ENCODE data around the gene TTC19. TPM values are rescaled to one million over a fixed set of nuclear protein-coding genes. Genes with fewer than 3 reads are reported as not detected.

TTC19 gene
- total and polyA plus RNA-seq, 2 experiments from 2014 or later = 30.3 to 93.5 TPM

DNA sequence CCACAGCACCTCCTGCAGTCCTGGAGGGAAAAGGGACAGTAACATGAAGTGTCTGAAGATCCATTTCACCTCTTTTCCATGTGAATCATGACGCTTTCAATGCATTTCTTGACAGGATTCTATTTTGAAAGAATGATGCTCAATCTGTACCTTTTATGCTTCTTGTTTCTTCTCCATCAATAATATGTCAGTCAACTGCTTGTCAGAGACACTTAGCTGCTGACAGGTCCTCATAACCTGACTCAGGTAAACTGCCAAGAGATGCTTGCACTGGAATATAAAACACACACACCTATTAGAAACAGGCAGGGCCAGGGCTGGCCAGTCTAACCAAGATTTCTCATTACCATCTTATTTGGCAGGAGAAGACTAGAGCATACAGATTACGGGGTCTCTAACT is 21.7 kb upstream of the TTC19 start:
- Histone ChIP-seq H3K27me3 (ENCODE audit: insufficient read depth) (no peaks in the 10 kb centered on the region), H3K4me3 (no peak overlapping the region), H2AFZ (no peak overlapping the region), H3K4me1 (ENCODE audit: insufficient read depth) (peaks cover 7% of the 10 kb centered on the region; the same call in 1 of the 2 replicates), H3K4me2 (no peak overlapping the region), H3K27ac (ENCODE audit: low read depth) (no peak overlapping the region), H3K9me2 (ENCODE audit: insufficient read depth) (no peaks in the 10 kb centered on the region), H4K20me1 (replicated peaks; ENCODE audit: insufficient read depth) (0 out of 2 replicates have a peak, but pooled peaks cover 3% of the 10 kb centered on the region), H3K79me2 (replicated peaks; ENCODE audit: insufficient read depth) (no peaks in the 10 kb centered on the region), H3K36me3 (ENCODE audit: insufficient read depth) (no peaks in the 10 kb centered on the region; the same call in 1 of the 2 replicates), H3F3A (replicated peaks; ENCODE audit: low read depth) (0 out of 2 replicates have a peak, but pooled peaks cover 3% of the 10 kb centered on the region)
- no peaks in the 10 kb centered on the region for H3K27me3 Mint-ChIP-seq (ENCODE audit: insufficient read depth, low read depth, poor library complexity)
- H3K36me3 Mint-ChIP-seq (ENCODE audit: low read depth) = peaks cover 69% of the 10 kb centered on the region
- H3K27ac Mint-ChIP-seq = peak overlapping the region; percentile 24
- DNase-seq (ENCODE audit: low spot score) = no peak
- ATAC-seq = no peak
- H3K4me1 Mint-ChIP-seq = peaks cover 10% of the 10 kb centered on the region
- TF ChIP-seq NANOG (IDR thresholded peaks at IDR 0.05; ENCODE audit: borderline replicate concordance) = no peak
- H3K9me3 Mint-ChIP-seq = peaks cover 8% of the 10 kb centered on the region
- H3K4me3 Mint-ChIP-seq = no peak overlapping the region

DNA sequence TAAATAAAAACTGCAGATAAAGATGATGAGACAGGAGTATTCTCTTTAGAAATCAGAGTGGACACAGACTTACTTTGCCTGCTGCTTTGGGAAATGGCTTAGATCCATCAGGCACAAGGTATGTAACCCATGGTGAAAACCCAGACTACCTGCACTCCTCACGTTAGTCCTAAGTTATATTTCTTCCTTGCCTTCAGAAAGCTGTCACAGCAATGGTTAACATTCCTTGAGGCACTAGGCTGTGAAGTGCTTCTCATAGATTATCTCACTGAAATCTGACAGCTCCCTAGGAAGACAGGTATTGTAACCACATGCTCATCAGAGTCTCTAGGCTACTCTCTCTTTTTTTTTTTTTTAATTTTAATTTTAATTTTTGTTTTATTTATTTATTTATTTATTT is 21.0 kb upstream of the TTC19 start:
- no peaks in the 10 kb centered on the region for H3K27me3 Mint-ChIP-seq (ENCODE audit: insufficient read depth, low read depth, poor library complexity)
- peaks cover 7% of the 10 kb centered on the region; the same call in 1 of the 2 replicates for H3K4me1 ChIP-seq (ENCODE audit: insufficient read depth)
- no peaks in the 10 kb centered on the region for H3K9me2 ChIP-seq (ENCODE audit: insufficient read depth)
- peaks cover 74% of the 10 kb centered on the region for H3K36me3 Mint-ChIP-seq (ENCODE audit: low read depth)
- no peaks in the 10 kb centered on the region for H3K27me3 ChIP-seq (ENCODE audit: insufficient read depth)
- peaks cover 8% of the 10 kb centered on the region for H3K9me3 Mint-ChIP-seq
- H3K27ac ChIP-seq (ENCODE audit: low read depth) = no peak overlapping the region
- 0 out of 2 replicates have a peak, but pooled peaks cover 3% of the 10 kb centered on the region for H3F3A ChIP-seq (replicated peaks; ENCODE audit: low read depth)
- DNase-seq (ENCODE audit: low spot score) (no peak), ATAC-seq (no peak)
- H4K20me1 ChIP-seq (replicated peaks; ENCODE audit: insufficient read depth) = 0 out of 2 replicates have a peak, but pooled peaks cover 3% of the 10 kb centered on the region
- no peak overlapping the region for H3K4me2 ChIP-seq
- peaks cover 10% of the 10 kb centered on the region for H3K4me1 Mint-ChIP-seq
- no peak overlapping the region for H3K27ac Mint-ChIP-seq
- no peak overlapping the region for H3K4me3 ChIP-seq
- no peak overlapping the region for H2AFZ ChIP-seq
- H3K36me3 ChIP-seq (ENCODE audit: insufficient read depth) = no peaks in the 10 kb centered on the region; the same call in 1 of the 2 replicates
- no peaks in the 10 kb centered on the region for H3K79me2 ChIP-seq (replicated peaks; ENCODE audit: insufficient read depth)
- H3K4me3 Mint-ChIP-seq = no peak overlapping the region
- TF ChIP-seq, protein P1, sequence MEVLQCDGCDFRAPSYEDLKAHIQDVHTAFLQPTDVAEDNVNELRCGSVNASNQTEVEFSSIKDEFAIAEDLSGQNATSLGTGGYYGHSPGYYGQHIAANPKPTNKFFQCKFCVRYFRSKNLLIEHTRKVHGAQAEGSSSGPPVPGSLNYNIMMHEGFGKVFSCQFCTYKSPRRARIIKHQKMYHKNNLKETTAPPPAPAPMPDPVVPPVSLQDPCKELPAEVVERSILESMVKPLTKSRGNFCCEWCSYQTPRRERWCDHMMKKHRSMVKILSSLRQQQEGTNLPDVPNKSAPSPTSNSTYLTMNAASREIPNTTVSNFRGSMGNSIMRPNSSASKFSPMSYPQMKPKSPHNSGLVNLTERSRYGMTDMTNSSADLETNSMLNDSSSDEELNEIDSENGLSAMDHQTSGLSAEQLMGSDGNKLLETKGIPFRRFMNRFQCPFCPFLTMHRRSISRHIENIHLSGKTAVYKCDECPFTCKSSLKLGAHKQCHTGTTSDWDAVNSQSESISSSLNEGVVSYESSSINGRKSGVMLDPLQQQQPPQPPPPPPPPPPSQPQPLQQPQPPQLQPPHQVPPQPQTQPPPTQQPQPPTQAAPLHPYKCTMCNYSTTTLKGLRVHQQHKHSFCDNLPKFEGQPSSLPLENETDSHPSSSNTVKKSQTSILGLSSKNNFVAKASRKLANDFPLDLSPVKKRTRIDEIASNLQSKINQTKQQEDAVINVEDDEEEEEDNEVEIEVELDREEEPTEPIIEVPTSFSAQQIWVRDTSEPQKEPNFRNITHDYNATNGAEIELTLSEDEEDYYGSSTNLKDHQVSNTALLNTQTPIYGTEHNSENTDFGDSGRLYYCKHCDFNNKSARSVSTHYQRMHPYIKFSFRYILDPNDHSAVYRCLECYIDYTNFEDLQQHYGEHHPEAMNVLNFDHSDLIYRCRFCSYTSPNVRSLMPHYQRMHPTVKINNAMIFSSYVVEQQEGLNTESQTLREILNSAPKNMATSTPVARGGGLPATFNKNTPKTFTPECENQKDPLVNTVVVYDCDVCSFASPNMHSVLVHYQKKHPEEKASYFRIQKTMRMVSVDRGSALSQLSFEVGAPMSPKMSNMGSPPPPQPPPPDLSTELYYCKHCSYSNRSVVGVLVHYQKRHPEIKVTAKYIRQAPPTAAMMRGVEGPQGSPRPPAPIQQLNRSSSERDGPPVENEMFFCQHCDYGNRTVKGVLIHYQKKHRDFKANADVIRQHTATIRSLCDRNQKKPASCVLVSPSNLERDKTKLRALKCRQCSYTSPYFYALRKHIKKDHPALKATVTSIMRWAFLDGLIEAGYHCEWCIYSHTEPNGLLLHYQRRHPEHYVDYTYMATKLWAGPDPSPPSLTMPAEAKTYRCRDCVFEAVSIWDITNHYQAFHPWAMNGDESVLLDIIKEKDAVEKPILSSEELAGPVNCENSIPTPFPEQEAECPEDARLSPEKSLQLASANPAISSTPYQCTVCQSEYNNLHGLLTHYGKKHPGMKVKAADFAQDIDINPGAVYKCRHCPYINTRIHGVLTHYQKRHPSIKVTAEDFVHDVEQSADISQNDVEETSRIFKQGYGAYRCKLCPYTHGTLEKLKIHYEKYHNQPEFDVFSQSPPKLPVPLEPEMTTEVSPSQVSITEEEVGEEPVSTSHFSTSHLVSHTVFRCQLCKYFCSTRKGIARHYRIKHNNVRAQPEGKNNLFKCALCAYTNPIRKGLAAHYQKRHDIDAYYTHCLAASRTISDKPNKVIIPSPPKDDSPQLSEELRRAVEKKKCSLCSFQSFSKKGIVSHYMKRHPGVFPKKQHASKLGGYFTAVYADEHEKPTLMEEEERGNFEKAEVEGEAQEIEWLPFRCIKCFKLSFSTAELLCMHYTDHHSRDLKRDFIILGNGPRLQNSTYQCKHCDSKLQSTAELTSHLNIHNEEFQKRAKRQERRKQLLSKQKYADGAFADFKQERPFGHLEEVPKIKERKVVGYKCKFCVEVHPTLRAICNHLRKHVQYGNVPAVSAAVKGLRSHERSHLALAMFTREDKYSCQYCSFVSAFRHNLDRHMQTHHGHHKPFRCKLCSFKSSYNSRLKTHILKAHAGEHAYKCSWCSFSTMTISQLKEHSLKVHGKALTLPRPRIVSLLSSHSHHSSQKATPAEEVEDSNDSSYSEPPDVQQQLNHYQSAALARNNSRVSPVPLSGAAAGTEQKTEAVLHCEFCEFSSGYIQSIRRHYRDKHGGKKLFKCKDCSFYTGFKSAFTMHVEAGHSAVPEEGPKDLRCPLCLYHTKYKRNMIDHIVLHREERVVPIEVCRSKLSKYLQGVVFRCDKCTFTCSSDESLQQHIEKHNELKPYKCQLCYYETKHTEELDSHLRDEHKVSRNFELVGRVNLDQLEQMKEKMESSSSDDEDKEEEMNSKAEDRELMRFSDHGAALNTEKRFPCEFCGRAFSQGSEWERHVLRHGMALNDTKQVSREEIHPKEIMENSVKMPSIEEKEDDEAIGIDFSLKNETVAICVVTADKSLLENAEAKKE (CRISPR knock-in tag; IDR thresholded peaks at IDR 0.05) = no peak
- TF ChIP-seq, protein P2, sequence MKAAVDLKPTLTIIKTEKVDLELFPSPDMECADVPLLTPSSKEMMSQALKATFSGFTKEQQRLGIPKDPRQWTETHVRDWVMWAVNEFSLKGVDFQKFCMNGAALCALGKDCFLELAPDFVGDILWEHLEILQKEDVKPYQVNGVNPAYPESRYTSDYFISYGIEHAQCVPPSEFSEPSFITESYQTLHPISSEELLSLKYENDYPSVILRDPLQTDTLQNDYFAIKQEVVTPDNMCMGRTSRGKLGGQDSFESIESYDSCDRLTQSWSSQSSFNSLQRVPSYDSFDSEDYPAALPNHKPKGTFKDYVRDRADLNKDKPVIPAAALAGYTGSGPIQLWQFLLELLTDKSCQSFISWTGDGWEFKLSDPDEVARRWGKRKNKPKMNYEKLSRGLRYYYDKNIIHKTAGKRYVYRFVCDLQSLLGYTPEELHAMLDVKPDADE (IDR thresholded peaks at IDR 0.05) = no peak
- no peak for TF ChIP-seq CREB1 (CRISPR knock-in tag; IDR thresholded peaks at IDR 0.05; ENCODE audit: low read depth)
- TF ChIP-seq EZH2phosphoT487 (IDR thresholded peaks at IDR 0.05; ENCODE audit: unreplicated experiment) = no peak
- TF ChIP-seq, protein P3, sequence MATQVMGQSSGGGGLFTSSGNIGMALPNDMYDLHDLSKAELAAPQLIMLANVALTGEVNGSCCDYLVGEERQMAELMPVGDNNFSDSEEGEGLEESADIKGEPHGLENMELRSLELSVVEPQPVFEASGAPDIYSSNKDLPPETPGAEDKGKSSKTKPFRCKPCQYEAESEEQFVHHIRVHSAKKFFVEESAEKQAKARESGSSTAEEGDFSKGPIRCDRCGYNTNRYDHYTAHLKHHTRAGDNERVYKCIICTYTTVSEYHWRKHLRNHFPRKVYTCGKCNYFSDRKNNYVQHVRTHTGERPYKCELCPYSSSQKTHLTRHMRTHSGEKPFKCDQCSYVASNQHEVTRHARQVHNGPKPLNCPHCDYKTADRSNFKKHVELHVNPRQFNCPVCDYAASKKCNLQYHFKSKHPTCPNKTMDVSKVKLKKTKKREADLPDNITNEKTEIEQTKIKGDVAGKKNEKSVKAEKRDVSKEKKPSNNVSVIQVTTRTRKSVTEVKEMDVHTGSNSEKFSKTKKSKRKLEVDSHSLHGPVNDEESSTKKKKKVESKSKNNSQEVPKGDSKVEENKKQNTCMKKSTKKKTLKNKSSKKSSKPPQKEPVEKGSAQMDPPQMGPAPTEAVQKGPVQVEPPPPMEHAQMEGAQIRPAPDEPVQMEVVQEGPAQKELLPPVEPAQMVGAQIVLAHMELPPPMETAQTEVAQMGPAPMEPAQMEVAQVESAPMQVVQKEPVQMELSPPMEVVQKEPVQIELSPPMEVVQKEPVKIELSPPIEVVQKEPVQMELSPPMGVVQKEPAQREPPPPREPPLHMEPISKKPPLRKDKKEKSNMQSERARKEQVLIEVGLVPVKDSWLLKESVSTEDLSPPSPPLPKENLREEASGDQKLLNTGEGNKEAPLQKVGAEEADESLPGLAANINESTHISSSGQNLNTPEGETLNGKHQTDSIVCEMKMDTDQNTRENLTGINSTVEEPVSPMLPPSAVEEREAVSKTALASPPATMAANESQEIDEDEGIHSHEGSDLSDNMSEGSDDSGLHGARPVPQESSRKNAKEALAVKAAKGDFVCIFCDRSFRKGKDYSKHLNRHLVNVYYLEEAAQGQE (IDR thresholded peaks at IDR 0.05; ENCODE audit: unreplicated experiment) = no peak
- TF ChIP-seq, protein P4, sequence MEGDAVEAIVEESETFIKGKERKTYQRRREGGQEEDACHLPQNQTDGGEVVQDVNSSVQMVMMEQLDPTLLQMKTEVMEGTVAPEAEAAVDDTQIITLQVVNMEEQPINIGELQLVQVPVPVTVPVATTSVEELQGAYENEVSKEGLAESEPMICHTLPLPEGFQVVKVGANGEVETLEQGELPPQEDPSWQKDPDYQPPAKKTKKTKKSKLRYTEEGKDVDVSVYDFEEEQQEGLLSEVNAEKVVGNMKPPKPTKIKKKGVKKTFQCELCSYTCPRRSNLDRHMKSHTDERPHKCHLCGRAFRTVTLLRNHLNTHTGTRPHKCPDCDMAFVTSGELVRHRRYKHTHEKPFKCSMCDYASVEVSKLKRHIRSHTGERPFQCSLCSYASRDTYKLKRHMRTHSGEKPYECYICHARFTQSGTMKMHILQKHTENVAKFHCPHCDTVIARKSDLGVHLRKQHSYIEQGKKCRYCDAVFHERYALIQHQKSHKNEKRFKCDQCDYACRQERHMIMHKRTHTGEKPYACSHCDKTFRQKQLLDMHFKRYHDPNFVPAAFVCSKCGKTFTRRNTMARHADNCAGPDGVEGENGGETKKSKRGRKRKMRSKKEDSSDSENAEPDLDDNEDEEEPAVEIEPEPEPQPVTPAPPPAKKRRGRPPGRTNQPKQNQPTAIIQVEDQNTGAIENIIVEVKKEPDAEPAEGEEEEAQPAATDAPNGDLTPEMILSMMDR (conservative IDR thresholded peaks at IDR 0.05; ENCODE audit: low read depth in 2 of 2) = no peak
- TF ChIP-seq ZNF331 (CRISPR knock-in tag; IDR thresholded peaks at IDR 0.05; ENCODE audit: low read depth) = no peak
- TF ChIP-seq NANOG (IDR thresholded peaks at IDR 0.05; ENCODE audit: borderline replicate concordance) = no peak
- TF ChIP-seq ZNF114 (CRISPR knock-in tag; IDR thresholded peaks at IDR 0.05) = no peak
